Lower leg skin (tissue), 4 donors: ENCODE measurements around the gene CDH13. TPM values are rescaled to one million over a fixed set of nuclear protein-coding genes. Genes with fewer than 3 reads are reported as not detected.

Source experiments
- DNase-seq, 2 donors: peaks; one replicate each; pipeline ENCODE4 v3.0.0-alpha.2; 2019; ENCODE audit warnings: low spot score in 2 of 2
- H3K4me3 ChIP-seq: fragments of 200-600 bp; sonication (generic); 2 replicates; pipeline ENCODE4 v1.5.1; 2017; ENCODE audit warnings: mild to moderate bottlenecking, low read depth; ENCODE audit not compliant: poor library complexity, severe bottlenecking
- CTCF ChIP-seq, 3 donors: fragments of 450-650 bp; IDR thresholded peaks; one replicate each; pipeline ENCODE4 v1.5.1; 2016; ENCODE audit warnings: antibody characterized with exemption in 3 of 3, mild to moderate bottlenecking in 3 of 3, moderate library complexity in 2 of 3
- POLR2A ChIP-seq, 2 donors: fragments of 450-650 bp; IDR thresholded peaks; one replicate each; pipeline ENCODE4 v1.6.1; 2016 to 2017; ENCODE audit warnings: antibody characterized with exemption in 2 of 2, mild to moderate bottlenecking in 1 of 2, moderate library complexity in 1 of 2
- WGBS, 2 donors: methylation state at CpG; one replicate each; pipeline ENCODE4 v1.1.5; 2018; 5-methylcytosine and 5-hydroxymethylcytosine counted together
- intact Hi-C: fragments of 100-400 bp; cut with DNase I; formaldehyde crosslinking; loops from one replicate; pipeline ENCODE4 v1.15.0; 2023; ENCODE audit warnings: low total_unique reads
- total RNA-seq, 4 donors: library from RNA; depleted of rRNA; stranded (reverse); fragments of >200 nt; gene quantifications; one replicate each; pipeline ENCODE4 v1.1.0, GENCODE V29; 2016

The CDH13 gene
- total RNA-seq, 4 donors from 2014 or later: 102 to 246 (median 155) TPM

- DNase-seq: peak in 1 of 2 donors; percentile 30
- TF ChIP-seq POLR2A (IDR thresholded peaks at IDR 0.05): no peak
- TF ChIP-seq CTCF (IDR thresholded peaks at IDR 0.05): no peak
- intact Hi-C loops: no loop called here
- no peak overlapping the region for H3K4me3 ChIP-seq
- WGBS, 2 donors: 72 to 77% methylated on average over 5 of the region's 5 CpGs
These were observed 143.1 kb downstream of the CDH13 start for GRCh38 chr16:82769845-82770244.

GRCh38 chr16:82772215-82772614 is 145.4 kb downstream of the CDH13 start:
- DNase-seq: no peak
- 89 to 90% methylated on average over 3 of the region's 3 CpGs for WGBS, 2 donors
- TF ChIP-seq CTCF (IDR thresholded peaks at IDR 0.05) (no peak), POLR2A (IDR thresholded peaks at IDR 0.05) (no peak)
- H3K4me3 ChIP-seq: no peak overlapping the region
- intact Hi-C loops: no loop called here

GRCh38 chr16:82773018-82773417 is 146.2 kb downstream of the CDH13 start:
- no peak for TF ChIP-seq CTCF (IDR thresholded peaks at IDR 0.05)
- TF ChIP-seq POLR2A (IDR thresholded peaks at IDR 0.05): no peak
- H3K4me3 ChIP-seq: no peak overlapping the region
- WGBS, 2 donors: 62 to 73% methylated on average over 1 of the region's 1 CpG
- intact Hi-C loops: no loop called here
- no peak for DNase-seq

GRCh38 chr16:82776470-82777146 is 149.8 kb downstream of the CDH13 start:
- intact Hi-C loops: no loop called here
- H3K4me3 ChIP-seq: no peak overlapping the region
- WGBS, 2 donors: 73 to 79% methylated on average over 5 of the region's 5 CpGs
- no peak for DNase-seq
- TF ChIP-seq POLR2A (IDR thresholded peaks at IDR 0.05) (no peak), CTCF (IDR thresholded peaks at IDR 0.05) (no peak)

GRCh38 chr16:82782715-82783251 is 156.0 kb downstream of the CDH13 start:
- no peak for TF ChIP-seq POLR2A (IDR thresholded peaks at IDR 0.05)
- TF ChIP-seq CTCF (IDR thresholded peaks at IDR 0.05): no peak
- WGBS, 2 donors: 30 to 43% methylated on average over 11 of the region's 11 CpGs
- intact Hi-C loops: no loop called here
- H3K4me3 ChIP-seq: no peak overlapping the region
- no peak for DNase-seq
